Neuron (in vitro differentiated cells): ENCODE results near the gene TLR8.
A peak's percentile ranks its signal among the peaks of the same experiment; 100 is the strongest.
"Not testable (repeated sequence)": the region's sequence is repeated elsewhere in the genome, so short reads cannot be mapped to it uniquely, and the experiment has no call there.

Experiments
- H2AFZ ChIP-seq: one replicate; pipeline ENCODE4 v1.6.1; 2013; ENCODE audit warnings: low read depth, mild to moderate bottlenecking, inconsistent platforms, low read length, moderate library complexity
- H3K27me3 ChIP-seq: one replicate; pipeline ENCODE4 v1.6.1; 2013; ENCODE audit warnings: low read length; ENCODE audit not compliant: insufficient read depth
- H3K36me3 ChIP-seq: one replicate; pipeline ENCODE4 v1.6.1; 2013; ENCODE audit warnings: low read length; ENCODE audit not compliant: insufficient read depth
- H3K4me1 ChIP-seq: one replicate; pipeline ENCODE4 v1.6.1; 2013; ENCODE audit warnings: low read length; ENCODE audit not compliant: insufficient read depth
- H3K4me3 ChIP-seq: 2 replicates; pipeline ENCODE4 v1.5.1; 2013; ENCODE audit warnings: mild to moderate bottlenecking, low read length, moderate library complexity
- H3K9me3 ChIP-seq: one replicate; pipeline ENCODE4 v1.6.1; 2013; ENCODE audit warnings: low read length

The TLR8 gene

DNA sequence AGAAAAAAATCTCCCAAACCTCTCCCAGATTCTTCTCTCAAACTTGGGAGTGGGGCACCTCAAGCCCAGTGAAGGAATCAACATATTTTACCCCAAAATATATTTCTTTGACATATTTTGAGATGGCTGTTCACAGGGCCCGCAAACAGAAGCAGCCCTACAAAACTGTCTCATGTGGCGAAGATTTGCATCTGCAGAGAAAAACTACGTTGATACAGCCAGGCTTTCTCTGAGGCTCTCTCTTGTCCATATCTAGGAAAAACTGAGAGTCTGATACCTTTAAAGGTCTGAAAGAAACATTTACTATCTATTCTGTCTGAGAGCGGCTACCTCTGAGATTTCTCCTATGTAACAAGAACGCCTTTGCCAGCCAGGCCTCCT is 45.2 kb downstream of the TLR8 start:
- H3K27me3 ChIP-seq = no peaks in the 10 kb centered on the region
- no peak overlapping the region for H3K4me3 ChIP-seq
- no peaks in the 10 kb centered on the region for H3K9me3 ChIP-seq
- no peaks in the 10 kb centered on the region for H3K36me3 ChIP-seq
- H3K4me1 ChIP-seq = peaks cover 8% of the 10 kb centered on the region
- no peak overlapping the region for H2AFZ ChIP-seq

DNA sequence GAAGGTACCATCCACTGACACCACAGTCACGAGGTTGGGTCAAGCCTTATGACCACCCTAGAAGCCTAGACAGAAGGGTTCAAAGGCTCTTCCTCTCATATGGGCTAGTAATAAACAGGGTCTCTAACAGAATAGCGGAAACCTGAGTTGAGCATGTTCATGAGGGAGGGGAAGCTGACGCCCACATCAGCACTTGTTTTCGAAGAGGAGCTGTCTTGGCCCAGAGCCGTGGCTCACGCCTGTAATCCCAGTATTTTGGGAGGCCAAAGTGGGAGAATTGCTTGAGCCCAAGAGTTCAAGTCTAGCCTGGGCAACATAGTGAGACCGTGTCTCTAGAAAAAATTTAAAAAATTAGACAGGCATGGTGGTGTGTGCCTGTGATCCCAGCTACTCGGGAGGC is 47.0 kb downstream of the TLR8 start:
- Histone ChIP-seq H2AFZ (no peak overlapping the region), H3K9me3 (no peaks in the 10 kb centered on the region), H3K36me3 (no peaks in the 10 kb centered on the region), H3K27me3 (no peaks in the 10 kb centered on the region), H3K4me3 (no peak overlapping the region), H3K4me1 (peaks cover 8% of the 10 kb centered on the region)

DNA sequence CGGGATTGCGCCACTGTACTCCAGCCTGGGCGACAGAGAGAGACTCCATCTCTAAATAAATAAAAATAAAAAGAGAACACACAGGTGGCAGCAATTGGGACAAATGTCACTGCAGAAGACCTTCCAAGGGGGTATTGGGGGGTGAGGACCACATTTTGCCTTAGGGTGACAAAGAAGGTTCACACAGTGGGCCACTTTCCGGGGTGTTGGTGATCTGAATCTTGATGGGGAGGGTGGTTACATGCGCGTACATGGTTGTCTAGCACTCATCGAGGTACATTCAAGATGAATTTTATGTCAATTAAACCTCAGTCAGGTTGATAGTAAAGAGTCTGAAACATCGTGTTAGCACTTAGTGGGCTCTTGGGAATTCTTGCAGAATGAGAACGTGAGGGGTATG is 48.0 kb downstream of the TLR8 start:
- Histone ChIP-seq H2AFZ (no peak overlapping the region), H3K4me1 (peaks cover 6% of the 10 kb centered on the region), H3K4me3 (no peak overlapping the region), H3K27me3 (no peaks in the 10 kb centered on the region), H3K9me3 (no peaks in the 10 kb centered on the region), H3K36me3 (no peaks in the 10 kb centered on the region)

GRCh38 chrX:12954981-12955380 is 48.6 kb downstream of the TLR8 start:
- no peaks in the 10 kb centered on the region for H3K27me3 ChIP-seq
- no peaks in the 10 kb centered on the region for H3K9me3 ChIP-seq

GRCh38 chrX:12955882-12956703 is 49.7 kb downstream of the TLR8 start:
- Histone ChIP-seq H3K4me1 (no peaks in the 10 kb centered on the region), H3K4me3 (no peak overlapping the region), H3K27me3 (no peaks in the 10 kb centered on the region), H3K9me3 (no peaks in the 10 kb centered on the region), H3K36me3 (no peaks in the 10 kb centered on the region), H2AFZ (peak overlapping the region; percentile 14)

More at GRCh38 chrX:12954981-12955380, 48.6 kb downstream of the TLR8 start:
- no peak overlapping the region for H3K4me3 ChIP-seq
- H3K36me3 ChIP-seq = no peaks in the 10 kb centered on the region
- H2AFZ ChIP-seq = no peak overlapping the region
- peaks cover under 1% of the 10 kb centered on the region for H3K4me1 ChIP-seq

GRCh38 chrX:12956704-12957534 is 50.5 kb downstream of the TLR8 start:
- Histone ChIP-seq H3K4me3 (no peak overlapping the region), H3K27me3 (no peaks in the 10 kb centered on the region), H3K9me3 (no peaks in the 10 kb centered on the region), H3K36me3 (no peaks in the 10 kb centered on the region), H2AFZ (peak overlapping the region; percentile 3), H3K4me1 (no peaks in the 10 kb centered on the region)

GRCh38 chrX:12958059-12958458 is 51.6 kb downstream of the TLR8 start:
- Histone ChIP-seq H3K9me3 (no peaks in the 10 kb centered on the region), H3K27me3 (no peaks in the 10 kb centered on the region), H2AFZ (no peak overlapping the region), H3K4me3 (no peak overlapping the region), H3K36me3 (no peaks in the 10 kb centered on the region), H3K4me1 (no peaks in the 10 kb centered on the region)

DNA sequence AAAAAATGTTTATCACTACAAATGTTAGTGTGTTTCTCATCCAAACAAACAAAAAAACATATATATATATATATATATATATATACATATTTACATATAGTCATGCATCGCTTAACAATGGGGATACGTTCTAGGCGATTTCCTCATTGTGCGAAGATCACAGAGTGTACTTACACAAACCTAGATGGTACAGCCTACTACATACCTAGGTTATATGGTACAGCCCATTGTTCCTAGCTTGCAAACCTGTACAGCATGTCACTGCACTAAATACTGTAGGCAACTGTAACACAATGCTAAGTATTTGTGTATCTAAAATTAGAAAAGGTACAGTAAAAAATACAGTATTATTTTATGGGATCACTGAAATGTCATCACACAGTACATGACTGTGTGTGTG is 52.0 kb downstream of the TLR8 start:
- Histone ChIP-seq H3K4me3 (no peak overlapping the region), H3K27me3 (no peaks in the 10 kb centered on the region), H2AFZ (no peak overlapping the region)

DNA sequence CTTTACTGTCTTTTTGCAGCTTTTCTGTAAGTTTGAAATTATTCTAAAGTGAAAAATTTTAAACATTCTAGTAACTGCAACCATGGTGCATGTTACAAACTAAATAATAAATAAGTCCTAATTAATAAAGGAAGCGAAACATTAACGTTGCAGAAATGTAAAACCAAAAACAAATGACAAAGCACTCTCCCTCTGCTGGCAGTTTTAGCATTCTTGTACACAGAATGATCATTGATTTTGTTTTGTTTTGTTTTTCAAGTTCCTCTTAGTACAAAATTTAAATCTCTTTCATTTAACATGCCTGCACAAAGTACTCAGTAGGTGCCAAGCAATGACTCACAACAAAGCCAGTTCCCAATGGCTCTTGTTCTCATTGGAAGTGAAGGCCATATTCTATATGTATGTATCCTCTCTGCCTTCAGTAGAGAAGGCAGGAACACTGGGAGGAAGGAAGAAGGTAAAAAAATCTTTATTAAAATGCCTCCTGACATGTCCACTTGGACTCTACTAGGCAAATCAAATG is 54.8 kb downstream of the TLR8 start:
- Histone ChIP-seq H3K36me3 (no peaks in the 10 kb centered on the region), H2AFZ (no peak overlapping the region), H3K27me3 (no peaks in the 10 kb centered on the region), H3K9me3 (no peaks in the 10 kb centered on the region), H3K4me1 (no peaks in the 10 kb centered on the region), H3K4me3 (no peak overlapping the region)

More for the DNA sequence above, 52.0 kb downstream of the TLR8 start:
- Histone ChIP-seq H3K9me3 (no peaks in the 10 kb centered on the region), H3K4me1 (no peaks in the 10 kb centered on the region), H3K36me3 (no peaks in the 10 kb centered on the region)

DNA sequence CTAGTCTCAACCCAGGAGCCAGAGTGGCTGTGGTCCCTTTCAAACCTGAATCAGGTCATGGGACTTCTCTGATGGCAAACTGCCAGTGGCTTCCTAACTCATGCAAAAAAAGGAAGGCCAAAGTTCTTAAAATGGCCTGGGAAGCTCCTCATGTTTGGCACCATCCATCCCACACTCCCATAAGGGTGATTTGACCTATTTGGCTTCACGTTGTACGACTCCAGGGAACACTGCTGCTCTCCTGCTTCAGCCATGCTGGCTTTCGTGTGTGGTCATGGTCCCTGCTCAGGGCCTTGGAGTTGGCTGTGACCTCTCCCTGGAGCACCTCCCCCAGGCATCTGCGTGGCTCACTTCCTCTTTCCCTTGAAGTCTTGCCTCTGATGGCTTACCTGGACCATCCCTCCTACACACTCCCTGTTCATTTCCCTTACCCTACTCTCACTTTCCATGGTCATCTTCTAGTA is 55.7 kb downstream of the TLR8 start:
- Histone ChIP-seq H3K4me1 (no peaks in the 10 kb centered on the region), H2AFZ (no peak overlapping the region), H3K4me3 (no peak overlapping the region), H3K9me3 (no peaks in the 10 kb centered on the region), H3K36me3 (no peaks in the 10 kb centered on the region), H3K27me3 (no peaks in the 10 kb centered on the region)

DNA sequence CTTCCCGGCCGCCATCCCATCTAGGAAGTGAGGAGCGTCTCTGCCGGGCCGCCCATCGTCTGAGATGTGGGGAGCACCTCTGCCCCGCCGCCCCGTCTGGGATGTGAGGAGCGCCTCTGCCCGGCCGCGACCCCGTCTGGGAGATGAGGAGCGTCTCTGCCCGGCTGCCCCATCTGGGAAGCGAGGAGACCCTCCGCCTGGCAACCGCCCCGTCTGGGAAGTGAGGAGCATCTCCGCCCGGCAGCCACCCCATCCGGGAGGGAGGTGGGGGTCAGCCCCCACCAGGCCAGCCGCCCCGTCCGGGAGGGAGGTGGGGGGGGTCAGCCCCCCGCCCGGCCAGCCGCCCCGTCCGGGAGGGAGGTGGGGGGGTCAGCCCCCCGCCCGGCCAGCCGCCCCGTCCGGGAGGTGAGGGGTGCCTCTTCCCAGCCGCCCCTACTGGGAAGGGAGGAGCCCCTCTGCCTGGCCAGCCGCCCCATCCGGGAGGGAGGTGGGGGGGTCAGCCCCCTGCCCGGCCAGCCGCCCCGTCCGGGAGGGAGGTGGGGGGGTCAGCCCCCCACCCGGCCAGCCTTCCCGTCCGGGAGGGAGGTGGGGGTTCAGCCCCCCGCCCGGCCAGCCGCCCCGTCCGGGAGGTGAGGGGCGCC is 56.9 kb downstream of the TLR8 start:
- H2AFZ ChIP-seq, H3K9me3 ChIP-seq, H3K36me3 ChIP-seq, H3K27me3 ChIP-seq, H3K4me3 ChIP-seq, H3K4me1 ChIP-seq: not testable (repeated sequence)

GRCh38 chrX:12965131-12965940 is 58.9 kb downstream of the TLR8 start:
- Histone ChIP-seq H3K27me3 (no peaks in the 10 kb centered on the region), H3K4me1 (no peaks in the 10 kb centered on the region), H3K9me3 (no peaks in the 10 kb centered on the region), H3K36me3 (no peaks in the 10 kb centered on the region), H2AFZ (no peak overlapping the region), H3K4me3 (no peak overlapping the region)
